ENCODE results near the gene SLC25A13. TPM values are rescaled to one million over a fixed set of nuclear protein-coding genes. Genes with fewer than 3 reads are reported as not detected.

SLC25A13 gene
- total and polyA plus RNA-seq, 2 of the 13 experiments (the other 11 are each of a cell fraction or from before 2014, with no cell fraction given), result 36.2 to 84.9 TPM

- peak; percentile 73 for TF ChIP-seq HNF1A (IDR thresholded peaks at IDR 0.05; ENCODE audit: low read depth)
- TF ChIP-seq HNF1A (CRISPR knock-in tag; IDR thresholded peaks at IDR 0.05; ENCODE audit: borderline replicate concordance), result peak; percentile 79; the same call in 1 of the 2 replicates
- no peak for TF ChIP-seq ZNF746 (CRISPR knock-in tag; IDR thresholded peaks at IDR 0.05)
- no peak for TF ChIP-seq RORA (CRISPR knock-in tag; IDR thresholded peaks at IDR 0.05)
- TF ChIP-seq SALL1 (CRISPR knock-in tag; IDR thresholded peaks at IDR 0.05), result no peak
- no peak for TF ChIP-seq HOXA3 (CRISPR knock-in tag; IDR thresholded peaks at IDR 0.05)
- no peak for TF ChIP-seq YEATS4 (CRISPR knock-in tag; IDR thresholded peaks at IDR 0.05; ENCODE audit: borderline replicate concordance)
- peak; percentile 47; the same call in 1 of the 2 replicates for TF ChIP-seq ZNF331 (CRISPR knock-in tag; IDR thresholded peaks at IDR 0.05)
- no peak for TF ChIP-seq ZNF619 (CRISPR knock-in tag; IDR thresholded peaks at IDR 0.05)
- TF ChIP-seq NFIC (IDR thresholded peaks at IDR 0.05; ENCODE audit: low read length), result peak; percentile 26; the same call in 1 of the 2 replicates
- TF ChIP-seq GATAD2A (CRISPR knock-in tag; IDR thresholded peaks at IDR 0.05), result peak; percentile 53; the same call in 1 of the 2 replicates
- TF ChIP-seq ZBED4 (CRISPR knock-in tag; IDR thresholded peaks at IDR 0.05; ENCODE audit: borderline replicate concordance), result no peak
- TF ChIP-seq HHEX (CRISPR knock-in tag; IDR thresholded peaks at IDR 0.05), result no peak
- TF ChIP-seq, protein P1, sequence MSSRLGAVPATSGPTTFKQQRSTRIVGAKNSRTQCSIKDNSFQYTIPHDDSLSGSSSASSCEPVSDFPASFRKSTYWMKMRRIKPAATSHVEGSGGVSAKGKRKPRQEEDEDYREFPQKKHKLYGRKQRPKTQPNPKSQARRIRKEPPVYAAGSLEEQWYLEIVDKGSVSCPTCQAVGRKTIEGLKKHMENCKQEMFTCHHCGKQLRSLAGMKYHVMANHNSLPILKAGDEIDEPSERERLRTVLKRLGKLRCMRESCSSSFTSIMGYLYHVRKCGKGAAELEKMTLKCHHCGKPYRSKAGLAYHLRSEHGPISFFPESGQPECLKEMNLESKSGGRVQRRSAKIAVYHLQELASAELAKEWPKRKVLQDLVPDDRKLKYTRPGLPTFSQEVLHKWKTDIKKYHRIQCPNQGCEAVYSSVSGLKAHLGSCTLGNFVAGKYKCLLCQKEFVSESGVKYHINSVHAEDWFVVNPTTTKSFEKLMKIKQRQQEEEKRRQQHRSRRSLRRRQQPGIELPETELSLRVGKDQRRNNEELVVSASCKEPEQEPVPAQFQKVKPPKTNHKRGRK (CRISPR knock-in tag; IDR thresholded peaks at IDR 0.05), result no peak
- TF ChIP-seq ZNF567 (CRISPR knock-in tag; IDR thresholded peaks at IDR 0.05; ENCODE audit: borderline replicate concordance), result no peak
- TF ChIP-seq SRSF4 (IDR thresholded peaks at IDR 0.05; ENCODE audit: low read depth, low read length, poor library complexity, severe bottlenecking), result no peak
- TF ChIP-seq, protein P2, sequence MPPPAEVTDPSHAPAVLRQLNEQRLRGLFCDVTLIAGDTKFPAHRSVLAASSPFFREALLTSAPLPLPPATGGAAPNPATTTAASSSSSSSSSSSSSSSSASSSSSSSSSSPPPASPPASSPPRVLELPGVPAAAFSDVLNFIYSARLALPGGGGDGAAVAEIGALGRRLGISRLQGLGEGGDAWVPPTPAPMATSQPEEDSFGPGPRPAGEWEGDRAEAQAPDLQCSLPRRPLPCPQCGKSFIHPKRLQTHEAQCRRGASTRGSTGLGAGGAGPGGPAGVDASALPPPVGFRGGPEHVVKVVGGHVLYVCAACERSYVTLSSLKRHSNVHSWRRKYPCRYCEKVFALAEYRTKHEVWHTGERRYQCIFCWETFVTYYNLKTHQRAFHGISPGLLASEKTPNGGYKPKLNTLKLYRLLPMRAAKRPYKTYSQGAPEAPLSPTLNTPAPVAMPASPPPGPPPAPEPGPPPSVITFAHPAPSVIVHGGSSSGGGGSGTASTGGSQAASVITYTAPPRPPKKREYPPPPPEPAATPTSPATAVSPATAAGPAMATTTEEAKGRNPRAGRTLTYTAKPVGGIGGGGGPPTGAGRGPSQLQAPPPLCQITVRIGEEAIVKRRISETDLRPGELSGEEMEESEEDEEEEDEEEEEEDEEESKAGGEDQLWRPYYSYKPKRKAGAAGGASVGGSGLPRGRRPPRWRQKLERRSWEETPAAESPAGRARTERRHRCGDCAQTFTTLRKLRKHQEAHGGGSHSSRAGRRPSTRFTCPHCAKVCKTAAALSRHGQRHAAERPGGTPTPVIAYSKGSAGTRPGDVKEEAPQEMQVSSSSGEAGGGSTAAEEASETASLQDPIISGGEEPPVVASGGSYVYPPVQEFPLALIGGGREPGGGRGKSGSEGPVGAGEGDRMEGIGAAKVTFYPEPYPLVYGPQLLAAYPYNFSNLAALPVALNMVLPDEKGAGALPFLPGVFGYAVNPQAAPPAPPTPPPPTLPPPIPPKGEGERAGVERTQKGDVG (CRISPR knock-in tag; IDR thresholded peaks at IDR 0.05; ENCODE audit: borderline replicate concordance), result no peak
- no peak for TF ChIP-seq ZNF232 (CRISPR knock-in tag; IDR thresholded peaks at IDR 0.05; ENCODE audit: borderline replicate concordance)
These were observed 38.0 kb upstream of the SLC25A13 start (continued) for GRCh38 chr7:96359876-96360275.
